ACHN (cell line): ENCODE measurements around the gene OR2T3.
"Not testable (repeated sequence)": the region's sequence is repeated elsewhere in the genome, so short reads cannot be mapped to it uniquely, and the experiment has no call there.

Source experiments
- DNase-seq: peaks from one replicate; pipeline ENCODE4 v3.0.0-alpha.2; 2015
- in situ Hi-C: cut with HindIII; loops from 2 replicates; pipeline ENCODE4 v1.10.0; 2017; ENCODE audit warnings: low sequenced_read_pairs, low pct_ligation_motif_present, low pct_unique_long_range_greater_than_20kb

OR2T3 gene

GRCh38 chr1:248473051-248473450, at the start of gene OR2T3:
Gene OR2T3, plus strand, starts transcription at chr1:248473351. Its CDS starts 0 bp downstream, at chr1:248473351.
- in situ Hi-C loops, DNase-seq: not testable (repeated sequence)

GRCh38 chr1:248427526-248428191, 45.5 kb upstream of the OR2T3 start:
- in situ Hi-C loops = not testable (repeated sequence)

GRCh38 chr1:248428192-248428533, 45.0 kb upstream of the OR2T3 start:
- in situ Hi-C loops = not testable (repeated sequence)

More at GRCh38 chr1:248427526-248428191, 45.5 kb upstream of the OR2T3 start:
- DNase-seq = not testable (repeated sequence)

GRCh38 chr1:248431683-248432082, 41.5 kb upstream of the OR2T3 start:
- DNase-seq, in situ Hi-C loops: not testable (repeated sequence)

More at GRCh38 chr1:248428192-248428533, 45.0 kb upstream of the OR2T3 start:
- not testable (repeated sequence) for DNase-seq

- DNase-seq, in situ Hi-C loops: not testable (repeated sequence)
Observed at GRCh38 chr1:248432201-248432600, 41.0 kb upstream of the OR2T3 start.

GRCh38 chr1:248433811-248434415, 39.2 kb upstream of the OR2T3 start:
- DNase-seq, in situ Hi-C loops: not testable (repeated sequence)

- in situ Hi-C loops = not testable (repeated sequence)
Observed at GRCh38 chr1:248434913-248435312, 38.2 kb upstream of the OR2T3 start.

GRCh38 chr1:248436303-248436702, 36.8 kb upstream of the OR2T3 start:
- DNase-seq, in situ Hi-C loops: not testable (repeated sequence)

More at GRCh38 chr1:248434913-248435312, 38.2 kb upstream of the OR2T3 start:
- DNase-seq = not testable (repeated sequence)

GRCh38 chr1:248438668-248439067, 34.5 kb upstream of the OR2T3 start:
- DNase-seq, in situ Hi-C loops: not testable (repeated sequence)

- DNase-seq, in situ Hi-C loops: not testable (repeated sequence)
Observed at GRCh38 chr1:248439283-248439682, 33.9 kb upstream of the OR2T3 start.

GRCh38 chr1:248442500-248443277, 30.5 kb upstream of the OR2T3 start:
- in situ Hi-C loops, DNase-seq: not testable (repeated sequence)

- DNase-seq, in situ Hi-C loops: not testable (repeated sequence)
Observed at GRCh38 chr1:248444603-248445002, 28.5 kb upstream of the OR2T3 start.

GRCh38 chr1:248445399-248445798, 27.8 kb upstream of the OR2T3 start, which contains the start of gene OR2T2:
Gene OR2T2, plus strand, starts transcription at chr1:248445637. Its CDS starts 7,161 bp downstream, at chr1:248452798.
- DNase-seq, in situ Hi-C loops: not testable (repeated sequence)

- DNase-seq = not testable (repeated sequence)
Observed at GRCh38 chr1:248448409-248449074, 24.6 kb upstream of the OR2T3 start.

GRCh38 chr1:248449821-248450465, 23.2 kb upstream of the OR2T3 start:
- in situ Hi-C loops, DNase-seq: not testable (repeated sequence)

More at GRCh38 chr1:248448409-248449074, 24.6 kb upstream of the OR2T3 start:
- in situ Hi-C loops = not testable (repeated sequence)

- DNase-seq, in situ Hi-C loops: not testable (repeated sequence)
Observed at GRCh38 chr1:248450466-248451145, 22.5 kb upstream of the OR2T3 start.

GRCh38 chr1:248453619-248454018, 19.5 kb upstream of the OR2T3 start:
- DNase-seq, in situ Hi-C loops: not testable (repeated sequence)
